Progenitor cell of endocrine pancreas (in vitro differentiated cells): ENCODE data around the gene DAG1. TPM values are rescaled to one million over a fixed set of nuclear protein-coding genes. Genes with fewer than 3 reads are reported as not detected.

Experiments used
- DNase-seq: peaks from one replicate; pipeline ENCODE4 v3.0.0; 2021; ENCODE audit warnings: low spot score; ENCODE audit not compliant: unreplicated experiment
- H3K27ac Mint-ChIP-seq: 2 replicates; pipeline ENCODE4 v1.8.0; 2021; ENCODE audit warnings: mild to moderate bottlenecking, moderate library complexity, mixed read lengths
- H3K27me3 Mint-ChIP-seq: 2 replicates; pipeline ENCODE4 v1.8.0; 2021; ENCODE audit warnings: mixed read lengths
- H3K36me3 Mint-ChIP-seq: 2 replicates; pipeline ENCODE4 v1.8.0; 2022; ENCODE audit warnings: mixed read lengths; ENCODE audit not compliant: insufficient read depth
- H3K4me1 Mint-ChIP-seq: 2 replicates; pipeline ENCODE4 v1.8.0; 2021; ENCODE audit warnings: low read depth, mixed read lengths
- H3K4me3 Mint-ChIP-seq: 2 replicates; pipeline ENCODE4 v1.8.0; 2021; ENCODE audit warnings: low read depth, mild to moderate bottlenecking, moderate library complexity, mixed read lengths
- H3K9me3 Mint-ChIP-seq: 2 replicates; pipeline ENCODE4 v1.8.0; 2021; ENCODE audit warnings: low read depth, mixed read lengths
- CTCF ChIP-seq: fragments of 200-600 bp; sonication (generic); IDR thresholded peaks from one replicate; pipeline ENCODE4 v1.5.0; 2021; ENCODE audit warnings: antibody characterized with exemption, mild to moderate bottlenecking; ENCODE audit not compliant: unreplicated experiment
- long read RNA-seq: library from polyadenylated mRNA; unstranded; transcript quantifications from one replicate; pipeline ENCODE4 v2.0.0, GENCODE V29; 2020
- total RNA-seq: library from RNA; stranded (reverse); gene quantifications from 2 replicates; pipeline ENCODE4 v1.2.1, GENCODE V29; 2021

The DAG1 gene
- total RNA-seq = 109 and 114 TPM in 2 replicates
- long read RNA-seq, partial matches to known transcripts = 0 of 6 reads
- long read RNA-seq, other reads (novel, unspliced or antisense) = 6 of 6 reads

GRCh38 chr3:49469936-49470713, at the start of gene DAG1:
DAG1 (plus strand) TSS chr3:49470267; CDS start chr3:49510535, 40,268 bp downstream.
- Mint-ChIP-seq H3K27me3 (no peaks in the 10 kb centered on the region), H3K36me3 (peaks cover 5% of the 10 kb centered on the region), H3K4me3 (peak within 1 kb of the TSS; percentile 91), H3K9me3 (no peaks in the 10 kb centered on the region), H3K27ac (peak within 1 kb of the TSS; percentile 99), H3K4me1 (peaks cover 35% of the 10 kb centered on the region)
- no peak for TF ChIP-seq CTCF
- peak; percentile 94 for DNase-seq

- H3K36me3 Mint-ChIP-seq = peaks cover 5% of the 10 kb centered on the region
- H3K27me3 Mint-ChIP-seq = no peaks in the 10 kb centered on the region
- peak overlapping the region; percentile 89 for H3K4me3 Mint-ChIP-seq
- peak overlapping the region; percentile 96 for H3K27ac Mint-ChIP-seq
- peaks cover 16% of the 10 kb centered on the region for H3K4me1 Mint-ChIP-seq
- TF ChIP-seq CTCF = peak; percentile 24
- no peak for DNase-seq
- no peaks in the 10 kb centered on the region for H3K9me3 Mint-ChIP-seq
These were observed 48.1 kb upstream of the DAG1 start for GRCh38 chr3:49421890-49422378.

- Mint-ChIP-seq H3K36me3 (peaks cover 5% of the 10 kb centered on the region), H3K27me3 (no peaks in the 10 kb centered on the region), H3K4me1 (peaks cover 16% of the 10 kb centered on the region), H3K4me3 (peak within 1 kb of the TSS; percentile 89), H3K9me3 (no peaks in the 10 kb centered on the region), H3K27ac (peak within 1 kb of the TSS; percentile 96)
- peak; percentile 52 for DNase-seq
- TF ChIP-seq CTCF = no peak
These were observed 47.5 kb upstream of the DAG1 start, which contains the start of gene AMT for GRCh38 chr3:49422379-49423248. AMT (minus strand) TSS chr3:49422473; CDS start chr3:49422450, 23 bp downstream.

- Mint-ChIP-seq H3K9me3 (no peaks in the 10 kb centered on the region), H3K4me3 (no peak overlapping the region), H3K36me3 (peaks cover 5% of the 10 kb centered on the region), H3K4me1 (peaks cover 17% of the 10 kb centered on the region), H3K27ac (peak overlapping the region; percentile 38), H3K27me3 (no peaks in the 10 kb centered on the region)
- no peak for TF ChIP-seq CTCF
- DNase-seq = no peak
These were observed 45.3 kb upstream of the DAG1 start for GRCh38 chr3:49424816-49425215.

- H3K27ac Mint-ChIP-seq = no peak overlapping the region
- peaks cover 9% of the 10 kb centered on the region for H3K4me1 Mint-ChIP-seq
- H3K27me3 Mint-ChIP-seq = no peaks in the 10 kb centered on the region
- TF ChIP-seq CTCF = no peak
- no peak for DNase-seq
- peaks cover 5% of the 10 kb centered on the region for H3K36me3 Mint-ChIP-seq
- peak overlapping the region; percentile 95 for H3K4me3 Mint-ChIP-seq
- no peaks in the 10 kb centered on the region for H3K9me3 Mint-ChIP-seq
These were observed 42.5 kb upstream of the DAG1 start for GRCh38 chr3:49427586-49427985.
